SK-N-SH (cell line): Measurements from ENCODE around the gene NOTCH1. TPM values are rescaled to one million over a fixed set of nuclear protein-coding genes. Genes with fewer than 3 reads are reported as not detected.

Experiments used
- CTCF ChIA-PET: fragments of 300-600, 350-600 bp; formaldehyde crosslinking; extraction: SDS; loops from one replicate; lab custom pipeline; 2021; lab: Yijun Ruan, JAX
- POLR2A ChIA-PET: fragments of 350-600 bp; sonication (Branson Sonifier 250); formaldehyde crosslinking; extraction: SDS; loops from one replicate; lab custom pipeline; 2020; ENCODE audit warnings: antibody characterized with exemption, inconsistent platforms; lab: Yijun Ruan, JAX
- DNase-seq: peaks from one replicate; pipeline ENCODE4 v3.0.0; 2012
- H2AFZ ChIP-seq: fragments of 200-600 bp; sonication (generic); 2 replicates; pipeline ENCODE4 v1.8.1; 2016; ENCODE audit warnings: antibody characterized with exemption, mild to moderate bottlenecking, low read depth
- H3F3A ChIP-seq: fragments of 200-600 bp; sonication (generic); replicated peaks from 2 replicates; pipeline ENCODE3; 2016; ENCODE audit warnings: antibody characterized with exemption, mild to moderate bottlenecking; ENCODE audit not compliant: insufficient read depth
- H3K27ac ChIP-seq, 2 experiments: fragments of 200-500 bp in 1 of 2; fragments of 200-600 bp in 1 of 2; sonication (Bioruptor generic) in 1 of 2; sonication (generic), shearing (Covaris generic) in 1 of 2; 2 replicates each; pipeline versions ENCODE4 v1.5.1 to v1.6.1; 2014 to 2016; ENCODE audit warnings: low read depth in 2 of 2, inconsistent platforms in 1 of 2, low read length in 1 of 2, mild to moderate bottlenecking in 1 of 2, mixed read lengths in 1 of 2
- H3K27me3 ChIP-seq: fragments of 200-600 bp; sonication (generic), shearing (Covaris generic); 2 replicates; pipeline ENCODE4 v1.6.1; 2016; ENCODE audit warnings: mixed run types; ENCODE audit not compliant: insufficient read depth
- H3K36me3 ChIP-seq, 2 experiments: fragments of 200-500 bp in 1 of 2; fragments of 200-600 bp in 1 of 2; sonication (Bioruptor generic) in 1 of 2; sonication (generic) in 1 of 2; replicated peaks in 1 of 2; 2 replicates each; pipeline versions ENCODE3 to v1.5.1; 2014 to 2016; ENCODE audit warnings: low read length in 1 of 2, mild to moderate bottlenecking in 1 of 2; ENCODE audit not compliant: insufficient read depth in 2 of 2, control insufficient read depth in 1 of 2
- H3K4me1 ChIP-seq, 2 experiments: fragments of 200-500 bp in 1 of 2; fragments of 200-600 bp in 1 of 2; sonication (Bioruptor generic) in 1 of 2; sonication (generic), shearing (Covaris generic) in 1 of 2; 2 replicates each; pipeline versions ENCODE4 v1.5.1 to v1.6.1; 2014 to 2016; ENCODE audit warnings: low read depth in 1 of 2, low read length in 1 of 2, mixed run types in 1 of 2; ENCODE audit not compliant: insufficient read depth in 2 of 2, control insufficient read depth in 1 of 2
- H3K4me2 ChIP-seq: fragments of 200-600 bp; sonication (generic), shearing (Covaris generic); 2 replicates; pipeline ENCODE4 v1.6.1; 2017; ENCODE audit warnings: mixed run types
- H3K4me3 ChIP-seq, 2 experiments: fragments of 200-500 bp in 1 of 2; fragments of 200-600 bp in 1 of 2; sonication (Bioruptor generic) in 1 of 2; sonication (generic), shearing (Covaris generic) in 1 of 2; 2 replicates each; pipeline versions ENCODE4 v1.5.1 to v1.8.1; 2014 to 2016; ENCODE audit warnings: low read depth in 2 of 2, inconsistent platforms in 1 of 2, low read length in 1 of 2, mild to moderate bottlenecking in 1 of 2, mixed read lengths in 1 of 2, moderate library complexity in 1 of 2
- H3K79me2 ChIP-seq: fragments of 200-600 bp; sonication (generic); 2 replicates; pipeline ENCODE4 v1.8.1; 2017; ENCODE audit warnings: mild to moderate bottlenecking; ENCODE audit not compliant: insufficient read depth
- H3K9ac ChIP-seq: fragments of 200-600 bp; sonication (generic); 2 replicates; pipeline ENCODE4 v1.6.1; 2017; ENCODE audit warnings: mixed run types
- H3K9me2 ChIP-seq: fragments of 200-600 bp; sonication (generic); 2 replicates; pipeline ENCODE4 v1.6.1; 2017; ENCODE audit warnings: mixed run types
- H3K9me3 ChIP-seq: fragments of 200-600 bp; sonication (generic); 2 replicates; pipeline ENCODE4 v1.6.1; 2017; ENCODE audit warnings: mixed run types, mild to moderate bottlenecking, moderate library complexity
- H4K20me1 ChIP-seq: fragments of 200-600 bp; sonication (generic); 2 replicates; pipeline ENCODE4 v1.6.1; 2017; ENCODE audit warnings: mild to moderate bottlenecking, mixed run types; ENCODE audit not compliant: insufficient read depth
- ELF1 ChIP-seq: IDR thresholded peaks from 2 replicates; pipeline ENCODE4 v1.4.0; 2012
- EZH2phosphoT487 ChIP-seq: fragments of 200-600 bp; sonication (generic); IDR thresholded peaks from 2 replicates; pipeline ENCODE4 v1.6.1; 2017; ENCODE audit warnings: low read depth, mixed run types, mild to moderate bottlenecking, antibody characterized with exemption, moderate library complexity, borderline replicate concordance
- FOSL2 ChIP-seq: IDR thresholded peaks from 2 replicates; pipeline ENCODE4 v1.4.0; 2012; ENCODE audit warnings: low read depth, mild to moderate bottlenecking, moderate library complexity, borderline replicate concordance
- FOXM1 ChIP-seq: IDR thresholded peaks from 2 replicates; pipeline ENCODE4 v1.4.0; 2012; ENCODE audit warnings: low read depth, mild to moderate bottlenecking
- GATA2 ChIP-seq: sonication (generic); formaldehyde crosslinking; IDR thresholded peaks from 2 replicates; pipeline ENCODE4 v1.5.0; 2020; ENCODE audit warnings: mild to moderate bottlenecking, missing genetic modification reagents
- MXI1 ChIP-seq: IDR thresholded peaks from 2 replicates; pipeline ENCODE4 v1.6.1; 2012; ENCODE audit warnings: mild to moderate bottlenecking, low read depth, low read length, improper control_type of control experiment
- NFIC ChIP-seq: IDR thresholded peaks from 2 replicates; pipeline ENCODE4 v1.4.0; 2012; ENCODE audit warnings: borderline replicate concordance
- NRF1 ChIP-seq: IDR thresholded peaks from 2 replicates; pipeline ENCODE4 v1.6.1; 2012; ENCODE audit warnings: low read depth, mild to moderate bottlenecking, low read length
- POLR2AphosphoS5 ChIP-seq: IDR thresholded peaks from 2 replicates; pipeline ENCODE4 v1.6.1; 2012; ENCODE audit warnings: low read depth, low read length
- RAD21 ChIP-seq: IDR thresholded peaks from 2 replicates; pipeline ENCODE4 v1.6.1; 2012; ENCODE audit warnings: mild to moderate bottlenecking, low read length
- RCOR1 ChIP-seq: fragments of 150-350 bp; IDR thresholded peaks from 2 replicates; pipeline ENCODE4 v1.6.1; 2017; ENCODE audit warnings: antibody characterized with exemption, low read length
- RXRA ChIP-seq: IDR thresholded peaks from 2 replicates; pipeline ENCODE4 v1.4.0; 2012; ENCODE audit warnings: low read depth, mild to moderate bottlenecking, borderline replicate concordance
- SIN3A ChIP-seq: IDR thresholded peaks from 2 replicates; pipeline ENCODE4 v1.6.1; 2012; ENCODE audit warnings: low read depth, mild to moderate bottlenecking, low read length, moderate library complexity, borderline replicate concordance
- YY1 ChIP-seq: IDR thresholded peaks from 2 replicates; pipeline ENCODE4 v1.4.0; 2012; ENCODE audit warnings: low read depth, mild to moderate bottlenecking
- WGBS: methylation state at CpG from one replicate; pipeline ENCODE4 v1.1.6; 2017; ENCODE audit warnings: low lambda C conversion rate; 5-methylcytosine and 5-hydroxymethylcytosine counted together
- polyA plus RNA-seq, 3 experiments: library from polyadenylated mRNA; depleted of rRNA; stranded (reverse); fragments of >200 nt; gene quantifications; 2 replicates each; pipeline ENCODE4 v1.2.3, GENCODE V29; 2012
- TF ChIP-seq, protein P1 (sequence below): IDR thresholded peaks from 2 replicates; pipeline ENCODE4; 2012
- TF ChIP-seq, protein P2 (sequence below): fragments of 200-600 bp; sonication (generic); IDR thresholded peaks from 2 replicates; pipeline ENCODE4 v1.6.1; 2017; ENCODE audit warnings: antibody characterized with exemption, mild to moderate bottlenecking, moderate library complexity
- TF ChIP-seq, protein P3 (sequence below): IDR thresholded peaks from 2 replicates; pipeline ENCODE4 v1.4.0; 2012; ENCODE audit warnings: low read depth
- TF ChIP-seq, protein P4 (sequence below): IDR thresholded peaks from 2 replicates; pipeline ENCODE4 v1.6.1; 2012; ENCODE audit warnings: mild to moderate bottlenecking, low read depth, low read length, moderate library complexity

NOTCH1 gene
- polyA plus RNA-seq, 1 of the 3 experiments (the other 2 are of a cell fraction): 6.6 TPM

DNA sequence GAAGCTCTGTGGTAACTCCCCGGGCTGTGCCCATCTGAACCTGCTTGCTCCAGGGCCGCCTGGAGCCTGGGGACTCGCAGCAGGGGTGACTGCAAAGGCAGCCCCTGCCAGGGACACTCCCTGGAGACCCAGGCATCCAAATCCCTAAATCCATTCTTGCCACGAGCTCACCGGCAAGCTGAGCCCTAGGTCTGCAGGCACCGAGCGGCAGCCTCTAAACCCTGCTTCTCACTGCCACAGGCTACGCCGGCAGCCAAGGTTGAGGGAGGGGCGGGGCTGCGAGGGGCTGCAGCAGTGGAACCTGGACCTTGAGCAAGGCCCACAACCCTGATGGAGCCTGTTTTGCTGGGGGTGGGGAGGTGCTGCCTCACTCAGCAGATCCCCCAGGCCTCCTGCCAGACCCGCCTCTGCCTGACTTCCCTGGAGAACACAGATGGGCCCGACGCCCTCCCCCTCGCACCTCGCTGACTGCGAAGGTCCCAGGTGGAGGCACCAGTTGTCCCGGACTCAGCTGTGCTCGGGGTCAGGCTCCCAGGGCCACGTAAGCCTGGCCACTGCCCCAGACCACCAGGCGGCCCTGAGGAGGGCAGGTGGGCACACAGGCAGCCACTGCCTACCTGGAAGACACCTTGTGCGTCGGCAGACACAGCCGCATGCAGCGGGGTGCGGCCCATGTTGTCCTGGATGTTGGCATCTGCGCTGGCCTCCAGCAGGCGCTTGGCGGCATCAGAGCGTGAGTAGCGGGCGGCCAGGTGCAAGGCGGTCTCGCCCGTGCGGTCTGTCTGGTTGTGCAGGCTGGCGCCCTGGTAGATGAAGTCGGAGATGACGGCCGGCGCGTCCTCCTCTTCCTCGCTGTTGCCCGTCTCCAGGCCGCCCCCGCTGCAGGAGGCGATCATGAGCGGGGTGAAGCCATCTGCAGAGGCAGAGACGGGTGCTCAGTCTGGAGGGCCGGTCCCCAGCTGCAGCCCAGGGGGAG is 45.6 kb downstream of the NOTCH1 start:
- Histone ChIP-seq H2AFZ (no peak overlapping the region), H3K9me3 (no peaks in the 10 kb centered on the region), H3K27me3 (no peaks in the 10 kb centered on the region), H3K79me2 (no peaks in the 10 kb centered on the region), H3K4me2 (no peak overlapping the region), H3K4me1 (no peaks in the 10 kb centered on the region), H3K9me2 (no peaks in the 10 kb centered on the region), H3K36me3 (peaks cover 3 to 58% of the 10 kb centered on the region in 2 experiments), H3K27ac (no peak overlapping the region), H4K20me1 (no peaks in the 10 kb centered on the region), H3K4me3 (no peak overlapping the region), H3F3A (no peaks in the 10 kb centered on the region), H3K9ac (no peak overlapping the region)
- POLR2A ChIA-PET: no interaction called here
- TF ChIP-seq RAD21: no peak
- no peak for TF ChIP-seq FOXM1
- no peak for TF ChIP-seq SIN3A
- TF ChIP-seq FOSL2: no peak
- TF ChIP-seq RCOR1: no peak
- no peak for TF ChIP-seq EZH2phosphoT487
- TF ChIP-seq, protein P1, sequence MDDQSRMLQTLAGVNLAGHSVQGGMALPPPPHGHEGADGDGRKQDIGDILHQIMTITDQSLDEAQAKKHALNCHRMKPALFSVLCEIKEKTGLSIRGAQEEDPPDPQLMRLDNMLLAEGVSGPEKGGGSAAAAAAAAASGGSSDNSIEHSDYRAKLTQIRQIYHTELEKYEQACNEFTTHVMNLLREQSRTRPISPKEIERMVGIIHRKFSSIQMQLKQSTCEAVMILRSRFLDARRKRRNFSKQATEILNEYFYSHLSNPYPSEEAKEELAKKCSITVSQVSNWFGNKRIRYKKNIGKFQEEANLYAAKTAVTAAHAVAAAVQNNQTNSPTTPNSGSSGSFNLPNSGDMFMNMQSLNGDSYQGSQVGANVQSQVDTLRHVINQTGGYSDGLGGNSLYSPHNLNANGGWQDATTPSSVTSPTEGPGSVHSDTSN: no peak
- TF ChIP-seq POLR2AphosphoS5: no peak
- TF ChIP-seq MXI1: no peak
- TF ChIP-seq, protein P2, sequence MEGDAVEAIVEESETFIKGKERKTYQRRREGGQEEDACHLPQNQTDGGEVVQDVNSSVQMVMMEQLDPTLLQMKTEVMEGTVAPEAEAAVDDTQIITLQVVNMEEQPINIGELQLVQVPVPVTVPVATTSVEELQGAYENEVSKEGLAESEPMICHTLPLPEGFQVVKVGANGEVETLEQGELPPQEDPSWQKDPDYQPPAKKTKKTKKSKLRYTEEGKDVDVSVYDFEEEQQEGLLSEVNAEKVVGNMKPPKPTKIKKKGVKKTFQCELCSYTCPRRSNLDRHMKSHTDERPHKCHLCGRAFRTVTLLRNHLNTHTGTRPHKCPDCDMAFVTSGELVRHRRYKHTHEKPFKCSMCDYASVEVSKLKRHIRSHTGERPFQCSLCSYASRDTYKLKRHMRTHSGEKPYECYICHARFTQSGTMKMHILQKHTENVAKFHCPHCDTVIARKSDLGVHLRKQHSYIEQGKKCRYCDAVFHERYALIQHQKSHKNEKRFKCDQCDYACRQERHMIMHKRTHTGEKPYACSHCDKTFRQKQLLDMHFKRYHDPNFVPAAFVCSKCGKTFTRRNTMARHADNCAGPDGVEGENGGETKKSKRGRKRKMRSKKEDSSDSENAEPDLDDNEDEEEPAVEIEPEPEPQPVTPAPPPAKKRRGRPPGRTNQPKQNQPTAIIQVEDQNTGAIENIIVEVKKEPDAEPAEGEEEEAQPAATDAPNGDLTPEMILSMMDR: no peak
- TF ChIP-seq ELF1: no peak
- no peak for TF ChIP-seq YY1
- TF ChIP-seq NRF1: no peak
- TF ChIP-seq, protein P3, sequence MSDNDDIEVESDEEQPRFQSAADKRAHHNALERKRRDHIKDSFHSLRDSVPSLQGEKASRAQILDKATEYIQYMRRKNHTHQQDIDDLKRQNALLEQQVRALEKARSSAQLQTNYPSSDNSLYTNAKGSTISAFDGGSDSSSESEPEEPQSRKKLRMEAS: no peak
- no peak for TF ChIP-seq RXRA
- TF ChIP-seq, protein P4, sequence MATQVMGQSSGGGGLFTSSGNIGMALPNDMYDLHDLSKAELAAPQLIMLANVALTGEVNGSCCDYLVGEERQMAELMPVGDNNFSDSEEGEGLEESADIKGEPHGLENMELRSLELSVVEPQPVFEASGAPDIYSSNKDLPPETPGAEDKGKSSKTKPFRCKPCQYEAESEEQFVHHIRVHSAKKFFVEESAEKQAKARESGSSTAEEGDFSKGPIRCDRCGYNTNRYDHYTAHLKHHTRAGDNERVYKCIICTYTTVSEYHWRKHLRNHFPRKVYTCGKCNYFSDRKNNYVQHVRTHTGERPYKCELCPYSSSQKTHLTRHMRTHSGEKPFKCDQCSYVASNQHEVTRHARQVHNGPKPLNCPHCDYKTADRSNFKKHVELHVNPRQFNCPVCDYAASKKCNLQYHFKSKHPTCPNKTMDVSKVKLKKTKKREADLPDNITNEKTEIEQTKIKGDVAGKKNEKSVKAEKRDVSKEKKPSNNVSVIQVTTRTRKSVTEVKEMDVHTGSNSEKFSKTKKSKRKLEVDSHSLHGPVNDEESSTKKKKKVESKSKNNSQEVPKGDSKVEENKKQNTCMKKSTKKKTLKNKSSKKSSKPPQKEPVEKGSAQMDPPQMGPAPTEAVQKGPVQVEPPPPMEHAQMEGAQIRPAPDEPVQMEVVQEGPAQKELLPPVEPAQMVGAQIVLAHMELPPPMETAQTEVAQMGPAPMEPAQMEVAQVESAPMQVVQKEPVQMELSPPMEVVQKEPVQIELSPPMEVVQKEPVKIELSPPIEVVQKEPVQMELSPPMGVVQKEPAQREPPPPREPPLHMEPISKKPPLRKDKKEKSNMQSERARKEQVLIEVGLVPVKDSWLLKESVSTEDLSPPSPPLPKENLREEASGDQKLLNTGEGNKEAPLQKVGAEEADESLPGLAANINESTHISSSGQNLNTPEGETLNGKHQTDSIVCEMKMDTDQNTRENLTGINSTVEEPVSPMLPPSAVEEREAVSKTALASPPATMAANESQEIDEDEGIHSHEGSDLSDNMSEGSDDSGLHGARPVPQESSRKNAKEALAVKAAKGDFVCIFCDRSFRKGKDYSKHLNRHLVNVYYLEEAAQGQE: no peak
- no peak for TF ChIP-seq GATA2 (CRISPR knock-in tag)
- no peak for TF ChIP-seq NFIC
- CTCF ChIA-PET: interaction anchor here (1.0 to 7.0 kb wide), 3 partner anchors 13 to 125 kb away, joined by 3 to 54 read pairs (median 3); no protein-coding TSS in a partner anchor
- 92% methylated on average over 25 of the region's 50 CpGs for WGBS
- no peak for DNase-seq
